H1 (cell line): ENCODE results near the gene ELFN1. TPM values are rescaled to one million over a fixed set of nuclear protein-coding genes. Genes with fewer than 3 reads are reported as not detected.

Experiments used
- CTCF ChIA-PET: fragments of 300-600 bp; sonication (Branson Sonifier 250); formaldehyde crosslinking; loops from one replicate; lab custom pipeline; 2021; ENCODE audit not compliant: partially characterized antibody; lab: Charles Lee
- POLR2A ChIA-PET: fragments of 300-600 bp; sonication (Branson Sonifier 250); formaldehyde crosslinking; loops from one replicate; lab custom pipeline; 2021; ENCODE audit warnings: inconsistent platforms; ENCODE audit not compliant: partially characterized antibody; lab: Charles Lee
- DNase-seq, 2 experiments: peaks; one replicate each; pipeline versions ENCODE4 v3.0.0 to v3.0.0-alpha.2; 2010 to 2022; ENCODE audit warnings: low spot score in 2 of 2, low read depth in 1 of 2, mixed read lengths in 1 of 2
- FAIRE-seq: peaks from 2 replicates; lab custom pipeline; 2011; peaks lifted over from hg19 to GRCh38; lab: Jason Lieb, UNC
- H2AFZ ChIP-seq: 2 replicates; pipeline ENCODE4 v1.8.1; 2012; ENCODE audit warnings: low read length, inconsistent platforms
- H2AK5ac ChIP-seq: 2 replicates; pipeline ENCODE4 v1.6.1; 2013; ENCODE audit warnings: low read depth, low read length
- H2BK120ac ChIP-seq: replicated peaks from 2 replicates; pipeline ENCODE3; 2013; ENCODE audit warnings: low read depth, low read length, inconsistent platforms
- H2BK12ac ChIP-seq: 2 replicates; pipeline ENCODE4 v1.6.1; 2013; ENCODE audit warnings: low read depth, low read length
- H2BK15ac ChIP-seq: 2 replicates; pipeline ENCODE4 v1.6.1; 2013; ENCODE audit warnings: low read length
- H2BK20ac ChIP-seq: 2 replicates; pipeline ENCODE4 v1.6.1; 2013; ENCODE audit warnings: low read length
- H2BK5ac ChIP-seq: 2 replicates; pipeline ENCODE4 v1.6.1; 2013; ENCODE audit warnings: low read depth, low read length
- H3K14ac ChIP-seq: 2 replicates; pipeline ENCODE4 v1.6.1; 2013; ENCODE audit warnings: inconsistent platforms; ENCODE audit not compliant: insufficient read length
- H3K18ac ChIP-seq: 2 replicates; pipeline ENCODE4 v1.6.1; 2013; ENCODE audit warnings: low read length; ENCODE audit errors: extremely low read depth
- H3K23ac ChIP-seq: 2 replicates; pipeline ENCODE4 v1.6.1; 2013; ENCODE audit warnings: inconsistent platforms; ENCODE audit not compliant: insufficient read length
- H3K23me2 ChIP-seq: 2 replicates; pipeline ENCODE4 v1.6.1; 2013; ENCODE audit warnings: low read depth, low read length
- H3K27ac ChIP-seq: 2 replicates; pipeline ENCODE4 v1.6.1; 2011; ENCODE audit warnings: low read depth, low read length, inconsistent platforms
- H3K27me3 ChIP-seq, 4 experiments: replicated peaks in 1 of 4; 1 replicate in 1 of 4; 2 replicates in 3 of 4; pipeline versions ENCODE4 v1.6.1 to v1.8.1; 2011 to 2013; ENCODE audit warnings: low read length in 3 of 4, mild to moderate bottlenecking in 3 of 4, inconsistent platforms in 2 of 4, mixed read lengths in 2 of 4, moderate library complexity in 1 of 4; ENCODE audit not compliant: control insufficient read depth in 3 of 4, insufficient read depth in 3 of 4; ENCODE audit errors: extremely low read depth in 1 of 4
- H3K36me3 ChIP-seq, 4 experiments: 2 replicates each; pipeline versions ENCODE4 v1.6.1 to v1.8.1; 2011 to 2013; ENCODE audit warnings: mild to moderate bottlenecking in 4 of 4, low read length in 3 of 4, moderate library complexity in 2 of 4, control low read depth in 1 of 4, inconsistent platforms in 1 of 4; ENCODE audit not compliant: insufficient read depth in 4 of 4, control insufficient read depth in 2 of 4
- H3K4ac ChIP-seq: replicated peaks from 2 replicates; pipeline ENCODE3; 2013; ENCODE audit warnings: low read length, low read depth, mixed read lengths, inconsistent platforms; ENCODE audit not compliant: insufficient read length
- H3K4me1 ChIP-seq, 4 experiments: replicated peaks in 1 of 4; 1 replicate in 1 of 4; 2 replicates in 3 of 4; pipeline versions ENCODE4 v1.6.1 to v1.8.1; 2011 to 2013; ENCODE audit warnings: low read length in 3 of 4, inconsistent platforms in 2 of 4, mixed read lengths in 1 of 4; ENCODE audit not compliant: insufficient read depth in 4 of 4, control insufficient read depth in 3 of 4
- H3K4me2 ChIP-seq, 2 experiments: 2 replicates each; pipeline versions ENCODE4 v1.6.1 to v1.8.1; 2011 to 2013; ENCODE audit warnings: low read depth in 2 of 2, low read length in 2 of 2, control low read depth in 1 of 2, inconsistent platforms in 1 of 2, mild to moderate bottlenecking in 1 of 2; ENCODE audit not compliant: insufficient read depth in 1 of 2
- H3K4me3 ChIP-seq, 4 experiments: fragments of 200-600, 300-600 bp in 1 of 4; sonication (generic), shearing (Covaris generic), sonication (Bioruptor Twin) in 1 of 4; 2 replicates each; pipeline versions ENCODE4 v1.5.1 to v1.8.1; 2011 to 2016; ENCODE audit warnings: low read length in 4 of 4, low read depth in 3 of 4, control low read depth in 2 of 4, inconsistent platforms in 2 of 4, mild to moderate bottlenecking in 2 of 4, mixed read lengths in 1 of 4, moderate library complexity in 1 of 4; ENCODE audit not compliant: insufficient read depth in 2 of 4; ENCODE audit errors: extremely low read depth in 1 of 4
- H3K56ac ChIP-seq: replicated peaks from 2 replicates; pipeline ENCODE3; 2013; ENCODE audit warnings: low read depth, mild to moderate bottlenecking, mixed read lengths, low read length, inconsistent platforms; ENCODE audit not compliant: insufficient read length
- H3K79me1 ChIP-seq: 2 replicates; pipeline ENCODE4 v1.6.1; 2013; ENCODE audit warnings: low read depth, low read length, control low read depth
- H3K79me2 ChIP-seq, 2 experiments: 2 replicates each; pipeline versions ENCODE4 v1.6.1 to v1.8.1; 2012 to 2013; ENCODE audit warnings: low read length in 2 of 2, mild to moderate bottlenecking in 2 of 2, inconsistent platforms in 1 of 2; ENCODE audit not compliant: insufficient read depth in 2 of 2, control insufficient read depth in 1 of 2
- H3K9ac ChIP-seq, 4 experiments: replicated peaks in 1 of 4; 1 replicate in 1 of 4; 2 replicates in 3 of 4; pipeline versions ENCODE4 v1.6.1 to v1.8.1; 2011 to 2013; ENCODE audit warnings: low read depth in 3 of 4, low read length in 3 of 4, control low read depth in 2 of 4, mild to moderate bottlenecking in 2 of 4, moderate library complexity in 2 of 4, inconsistent platforms in 1 of 4; ENCODE audit errors: extremely low read depth in 1 of 4
- H3K9me3 ChIP-seq, 2 experiments: 2 replicates each; pipeline versions ENCODE4 v1.6.1 to v1.8.1; 2012 to 2013; ENCODE audit warnings: mild to moderate bottlenecking in 2 of 2, moderate library complexity in 2 of 2, control low read depth in 1 of 2, inconsistent platforms in 1 of 2, low read depth in 1 of 2, low read length in 1 of 2, mixed read lengths in 1 of 2; ENCODE audit not compliant: insufficient read depth in 2 of 2
- H4K20me1 ChIP-seq, 2 experiments: replicated peaks in 1 of 2; 2 replicates each; pipeline versions ENCODE3 to v1.8.1; 2011 to 2013; ENCODE audit warnings: inconsistent platforms in 2 of 2, low read length in 2 of 2, mild to moderate bottlenecking in 1 of 2; ENCODE audit not compliant: insufficient read depth in 2 of 2, control insufficient read depth in 1 of 2
- H4K5ac ChIP-seq: 2 replicates; pipeline ENCODE4 v1.6.1; 2013; ENCODE audit warnings: low read length, low read depth, mixed read lengths, inconsistent platforms; ENCODE audit not compliant: insufficient read length
- H4K8ac ChIP-seq: 2 replicates; pipeline ENCODE4 v1.8.0; 2013; ENCODE audit warnings: mild to moderate bottlenecking, moderate library complexity, low read length, inconsistent platforms; ENCODE audit not compliant: insufficient read depth; ENCODE audit errors: extremely low read depth
- H4K91ac ChIP-seq: replicated peaks from 2 replicates; pipeline ENCODE3; 2013; ENCODE audit warnings: low read length, mixed read lengths, inconsistent platforms; ENCODE audit not compliant: insufficient read length
- BCL11A ChIP-seq, 2 experiments: IDR thresholded peaks; one replicate each; pipeline ENCODE4 v1.6.1; 2011; ENCODE audit warnings: low read depth in 2 of 2, low read length in 2 of 2, mild to moderate bottlenecking in 2 of 2
- CBX5 ChIP-seq: fragments of 300-800, 300-1000 bp; sonication (generic); IDR thresholded peaks from 2 replicates; pipeline ENCODE4 v1.7.1; 2016; ENCODE audit warnings: antibody characterized with exemption, low read length, low read depth
- CTBP2 ChIP-seq: IDR thresholded peaks from 2 replicates; pipeline ENCODE4 v1.7.0; 2011; ENCODE audit warnings: borderline replicate concordance, mild to moderate bottlenecking, moderate library complexity, mixed read lengths, low read length; ENCODE audit not compliant: insufficient read depth, insufficient read length
- EP300 ChIP-seq, 2 experiments: IDR thresholded peaks; 1 replicate in 1 of 2; 2 replicates in 1 of 2; pipeline ENCODE4 v1.6.1; 2011 to 2012; ENCODE audit warnings: low read depth in 2 of 2, low read length in 2 of 2, mild to moderate bottlenecking in 2 of 2, borderline replicate concordance in 1 of 2, inconsistent platforms in 1 of 2, moderate library complexity in 1 of 2
- FOSL1 ChIP-seq: IDR thresholded peaks from 2 replicates; pipeline ENCODE4 v1.6.1; 2011; ENCODE audit warnings: mild to moderate bottlenecking, low read depth, low read length, moderate library complexity; ENCODE audit not compliant: insufficient read depth
- JUND ChIP-seq: IDR thresholded peaks from 2 replicates; pipeline ENCODE4 v1.6.1; 2011; ENCODE audit warnings: mild to moderate bottlenecking, improper control_type of control experiment, low read length
- KDM5A ChIP-seq: fragments of 200-600 bp; IDR thresholded peaks from 2 replicates; pipeline ENCODE4 v1.7.1; 2012; ENCODE audit warnings: mild to moderate bottlenecking, low read length, inconsistent platforms, mixed read lengths
- RBBP5 ChIP-seq: IDR thresholded peaks from 2 replicates; pipeline ENCODE4 v1.7.1; 2012; ENCODE audit warnings: low read depth, mild to moderate bottlenecking, inconsistent platforms, low read length, moderate library complexity, borderline replicate concordance
- SIRT6 ChIP-seq: IDR thresholded peaks from one replicate; pipeline ENCODE4 v1.7.1; 2012; ENCODE audit warnings: low read length, inconsistent platforms
- SRF ChIP-seq: IDR thresholded peaks from 2 replicates; pipeline ENCODE4 v1.6.1; 2011; ENCODE audit warnings: mild to moderate bottlenecking, low read depth, low read length, moderate library complexity
- WGBS, 2 experiments: shearing (Covaris generic) in 1 of 2; methylation state at CpG; one replicate each; pipeline versions ENCODE4 v1.1.6 to v1.1.7; 2013 to 2015; ENCODE audit warnings: low lambda C conversion rate in 2 of 2, mixed read lengths in 2 of 2, inconsistent platforms in 1 of 2, low coverage in 1 of 2, missing lambda C conversion rate in 1 of 2; ENCODE audit not compliant: insufficient replicate concordance in 2 of 2, insufficient coverage in 1 of 2, insufficient read length in 1 of 2; ENCODE audit errors: extremely low coverage in 1 of 2, missing lambda C conversion rate in 1 of 2; 5-methylcytosine and 5-hydroxymethylcytosine counted together
- polyA plus RNA-seq, 7 experiments: library from polyadenylated mRNA; depleted of rRNA in 3 of 7; stranded (reverse) in 5 of 7; unstranded in 2 of 7; fragments of >200 nt in 5 of 7; fragments of 200-250 nt in 2 of 7; gene quantifications; 1 replicate in 5 of 7; 2 replicates in 1 of 7; 4 replicates in 1 of 7; pipeline versions ENCODE4 v1.2.1 to v1.2.3, GENCODE V29; 2011 to 2013; ENCODE audit warnings: missing spikeins in 2 of 7, mixed read lengths in 2 of 7
- total RNA-seq: library from RNA; stranded (reverse); fragmentation: NEBNext Ultra II Directional; extraction: Animal tissue kit (Norgen Biotek cat#: 25700); gene quantifications from 2 replicates; pipeline ENCODE4 v1.2.1, GENCODE V29; 2021
- TF ChIP-seq, protein P1 (sequence below): IDR thresholded peaks from 2 replicates; pipeline ENCODE4 v1.6.1; 2012; ENCODE audit warnings: low read length, inconsistent platforms

Gene ELFN1
- total and polyA plus RNA-seq, 2 of the 8 experiments (the other 6 are each of a cell fraction or from before 2014, with no cell fraction given), result 2.0 to 4.5 TPM

- Histone ChIP-seq H2BK20ac (no peak overlapping the region), H2AK5ac (peak overlapping the region; percentile 53; the same call in 1 of the 2 replicates), H3K4me1 (no peaks in the 10 kb centered on the region; a peak in 2 of 7 replicates), H2BK12ac (no peak overlapping the region), H4K8ac (peak overlapping the region; percentile 46), H4K5ac (no peak overlapping the region), H3K23me2 (no peaks in the 10 kb centered on the region), H2BK5ac (no peak overlapping the region), H2AFZ (no peak overlapping the region), H3K9ac (no peak overlapping the region), H2BK15ac (no peak overlapping the region), H4K91ac (no peak overlapping the region), H3K79me2 (no peaks in the 10 kb centered on the region), H4K20me1 (peaks cover 0 to 10% of the 10 kb centered on the region in 2 experiments), H3K18ac (no peak overlapping the region), H3K4me2 (no peak overlapping the region), H3K23ac (no peak overlapping the region), H3K56ac (no peak overlapping the region), H3K27me3 (no peaks in the 10 kb centered on the region), H3K36me3 (no peaks in the 10 kb centered on the region; a peak in 1 of 8 replicates), H3K9me3 (peaks cover 0 to 3% of the 10 kb centered on the region in 2 experiments; a peak in 3 of 4 replicates), H2BK120ac (no peak overlapping the region), H3K14ac (no peak overlapping the region), H3K27ac (no peak overlapping the region), H3K79me1 (peaks cover 4% of the 10 kb centered on the region; the same call in 1 of the 2 replicates), H3K4ac (no peak overlapping the region), H3K4me3 (no peak overlapping the region)
- ChIA-PET POLR2A (no interaction called here), CTCF (interaction anchor here (0.5 to 0.7 kb wide), 2 partner anchors 100 to 266 kb away, joined by 3 read pairs; no protein-coding TSS in a partner anchor)
- DNase-seq (no peak), FAIRE-seq (no peak)
- 94% methylated on average over 10 of the region's 15 CpGs; no CpG with 5 or more reads in 1 of the 2 experiments for WGBS, 2 experiments
- no peak for TF ChIP-seq BCL11A (IDR thresholded peaks at IDR 0.05; ENCODE audit: low read depth in 2 of 2, low read length in 2 of 2)
- no peak for TF ChIP-seq CTBP2
- no peak for TF ChIP-seq FOSL1
- TF ChIP-seq SIRT6, result no peak
- no peak for TF ChIP-seq KDM5A
- TF ChIP-seq RBBP5, result no peak
- TF ChIP-seq SRF, result no peak
- TF ChIP-seq EP300 (IDR thresholded peaks at IDR 0.05; ENCODE audit: borderline replicate concordance in 1 of 2, low read depth in 2 of 2, low read length in 2 of 2), result no peak
- TF ChIP-seq, protein P1, sequence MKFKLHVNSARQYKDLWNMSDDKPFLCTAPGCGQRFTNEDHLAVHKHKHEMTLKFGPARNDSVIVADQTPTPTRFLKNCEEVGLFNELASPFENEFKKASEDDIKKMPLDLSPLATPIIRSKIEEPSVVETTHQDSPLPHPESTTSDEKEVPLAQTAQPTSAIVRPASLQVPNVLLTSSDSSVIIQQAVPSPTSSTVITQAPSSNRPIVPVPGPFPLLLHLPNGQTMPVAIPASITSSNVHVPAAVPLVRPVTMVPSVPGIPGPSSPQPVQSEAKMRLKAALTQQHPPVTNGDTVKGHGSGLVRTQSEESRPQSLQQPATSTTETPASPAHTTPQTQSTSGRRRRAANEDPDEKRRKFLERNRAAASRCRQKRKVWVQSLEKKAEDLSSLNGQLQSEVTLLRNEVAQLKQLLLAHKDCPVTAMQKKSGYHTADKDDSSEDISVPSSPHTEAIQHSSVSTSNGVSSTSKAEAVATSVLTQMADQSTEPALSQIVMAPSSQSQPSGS, result no peak
- TF ChIP-seq CBX5, result no peak
- no peak for TF ChIP-seq JUND
These were observed 9.4 kb downstream of the ELFN1 start for GRCh38 chr7:1679326-1679965.
